ENCODE measurements around the gene DNAJC18. TPM values are rescaled to one million over a fixed set of nuclear protein-coding genes. Genes with fewer than 3 reads are reported as not detected.
"Not testable (repeated sequence)": the region's sequence is repeated elsewhere in the genome, so short reads cannot be mapped to it uniquely, and the experiment has no call there.

DNAJC18 gene
- total RNA-seq = 10 to 100 TPM in 5 of 8 experiments, 1 to 10 TPM in 3; 4.6 to 26.3 (median 20.5) TPM

- WGBS, 10 experiments = 0 to 100% (median 1%) methylated on average over 1 to 12 of the region's 49 CpGs; no CpG with 5 or more reads in 3 of the 10 experiments
Observed at GRCh38 chr5:139439013-139439903, at the start of gene DNAJC18. Gene DNAJC18, minus strand, starts transcription at chr5:139439525. Its CDS starts 80 bp downstream, at chr5:139439445.

GRCh38 chr5:139488260-139488659, 48.9 kb upstream of the DNAJC18 start:
- H3K4me3 ChIP-seq = no peak overlapping the region
- no peak overlapping the region for H3K27ac ChIP-seq
- ATAC-seq (replicated peaks in 6 of 8) = no peak
- H3K4me1 ChIP-seq (replicated peaks in 1 of 2) = peaks cover 5 to 6% of the 10 kb centered on the region in 2 donors
- WGBS, 10 experiments = 43 to 100% (median 75%) methylated on average over 1 to 2 of the region's 3 CpGs; no CpG with 5 or more reads in 5 of the 10 experiments
- in situ Hi-C loops (cut with MboI; ENCODE audit: low pct_unique_long_range_greater_than_20kb in 2 of 9, low sequenced_read_pairs in 9 of 9, unreplicated experiment in 9 of 9) = no loop called here

More at GRCh38 chr5:139439013-139439903, at the start of gene DNAJC18:
- H3K4me1 ChIP-seq (replicated peaks in 1 of 2) = peaks cover 15 to 17% of the 10 kb centered on the region in 2 donors
- in situ Hi-C loops (cut with MboI; ENCODE audit: low pct_unique_long_range_greater_than_20kb in 2 of 9, low sequenced_read_pairs in 9 of 9, unreplicated experiment in 9 of 9) = loop anchor here in 2 of 9 experiments (25.0 kb wide), 2 partner anchors 323 to 348 kb away; partner anchors contain the start of gene PSD2 (in 1 of the 2)
- peak within 1 kb of the TSS; percentile 83 to 90 for H3K27ac ChIP-seq
- H3K4me3 ChIP-seq = peak within 1 kb of the TSS; percentile 75 to 98 (median 95)
- ATAC-seq (replicated peaks in 6 of 8) = peak; percentile 95 to 99 (median 98)

- Histone ChIP-seq H3K4me1 (replicated peaks in 1 of 2) (peaks cover 5 to 6% of the 10 kb centered on the region in 2 donors), H3K4me3 (no peak overlapping the region), H3K27ac (no peak overlapping the region)
- WGBS, 10 experiments = 33 to 100% (median 81%) methylated on average over 1 to 4 of the region's 7 CpGs; no CpG with 5 or more reads in 3 of the 10 experiments
- in situ Hi-C loops (cut with MboI; ENCODE audit: low pct_unique_long_range_greater_than_20kb in 2 of 9, low sequenced_read_pairs in 9 of 9, unreplicated experiment in 9 of 9) = no loop called here
- peak in 5 of 8 experiments; percentile 52 to 71 (median 57) for ATAC-seq (replicated peaks in 6 of 8)
Observed at GRCh38 chr5:139486201-139486600, 46.9 kb upstream of the DNAJC18 start.

DNA sequence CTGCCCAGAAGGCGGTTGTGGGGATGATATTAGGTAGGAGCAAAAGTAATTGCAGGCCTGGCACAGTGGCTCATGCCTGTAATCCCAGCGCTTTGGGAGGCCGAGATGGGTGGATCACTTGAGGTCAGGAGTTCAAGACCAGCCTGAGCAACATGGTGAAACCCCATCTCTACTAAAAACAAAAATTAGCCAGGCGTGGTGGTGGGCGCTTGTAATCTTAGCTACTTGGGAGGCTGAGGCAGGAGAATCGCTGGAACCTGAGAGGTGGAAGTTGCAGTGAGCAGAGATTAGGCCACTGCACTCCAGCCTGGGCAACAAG, 43.5 kb upstream of the DNAJC18 start:
- H3K4me3 ChIP-seq; H3K4me1 ChIP-seq (replicated peaks in 1 of 2); ATAC-seq (replicated peaks in 6 of 8); H3K27ac ChIP-seq; in situ Hi-C loops (cut with MboI; ENCODE audit: low pct_unique_long_range_greater_than_20kb in 2 of 9, low sequenced_read_pairs in 9 of 9, unreplicated experiment in 9 of 9): not testable (repeated sequence)
- WGBS, 10 experiments = 0 to 100% (median 86%) methylated on average over 1 to 4 of the region's 6 CpGs; no CpG with 5 or more reads in 2 of the 10 experiments

- WGBS, 10 experiments = 0 to 93% (median 60%) methylated on average over 1 to 10 of the region's 19 CpGs; no CpG with 5 or more reads in 1 of the 10 experiments
- peak in 7 of 8 experiments; percentile 23 to 80 (median 46) for ATAC-seq (replicated peaks in 6 of 8)
- Histone ChIP-seq H3K4me3 (no peak within 1 kb of the TSS), H3K4me1 (replicated peaks in 1 of 2) (peaks cover 5 to 6% of the 10 kb centered on the region in 2 donors), H3K27ac (no peak within 1 kb of the TSS)
- in situ Hi-C loops (cut with MboI; ENCODE audit: low pct_unique_long_range_greater_than_20kb in 2 of 9, low sequenced_read_pairs in 9 of 9, unreplicated experiment in 9 of 9) = no loop called here
Observed at GRCh38 chr5:139482050-139482889, 42.9 kb upstream of the DNAJC18 start, which contains the start of gene STING1. Gene STING1, minus strand, starts transcription at chr5:139482758. Its CDS starts 1,054 bp downstream, at chr5:139481704.

GRCh38 chr5:139481580-139482049, 42.3 kb upstream of the DNAJC18 start:
- ATAC-seq (replicated peaks in 6 of 8) = peak in 3 of 8 experiments; percentile 6 to 11 (median 7)
- in situ Hi-C loops (cut with MboI; ENCODE audit: low pct_unique_long_range_greater_than_20kb in 2 of 9, low sequenced_read_pairs in 9 of 9, unreplicated experiment in 9 of 9) = no loop called here
- 0 to 100% (median 95%) methylated on average over 1 to 2 of the region's 5 CpGs; no CpG with 5 or more reads in 6 of the 10 experiments for WGBS, 10 experiments
- Histone ChIP-seq H3K27ac (no peak overlapping the region), H3K4me1 (replicated peaks in 1 of 2) (peaks cover 5 to 6% of the 10 kb centered on the region in 2 donors), H3K4me3 (no peak overlapping the region)

- H3K4me3 ChIP-seq = no peak overlapping the region
- H3K27ac ChIP-seq = no peak overlapping the region
- WGBS, 10 experiments = 43 to 100% (median 90%) methylated on average over 1 to 2 of the region's 12 CpGs; no CpG with 5 or more reads in 7 of the 10 experiments
- peaks cover 5 to 6% of the 10 kb centered on the region in 2 donors for H3K4me1 ChIP-seq (replicated peaks in 1 of 2)
- in situ Hi-C loops (cut with MboI; ENCODE audit: low pct_unique_long_range_greater_than_20kb in 2 of 9, low sequenced_read_pairs in 9 of 9, unreplicated experiment in 9 of 9) = no loop called here
- ATAC-seq (replicated peaks in 6 of 8) = peak in 2 of 8 experiments; percentile 1 to 9
Observed at GRCh38 chr5:139481122-139481533, 41.8 kb upstream of the DNAJC18 start.

DNA sequence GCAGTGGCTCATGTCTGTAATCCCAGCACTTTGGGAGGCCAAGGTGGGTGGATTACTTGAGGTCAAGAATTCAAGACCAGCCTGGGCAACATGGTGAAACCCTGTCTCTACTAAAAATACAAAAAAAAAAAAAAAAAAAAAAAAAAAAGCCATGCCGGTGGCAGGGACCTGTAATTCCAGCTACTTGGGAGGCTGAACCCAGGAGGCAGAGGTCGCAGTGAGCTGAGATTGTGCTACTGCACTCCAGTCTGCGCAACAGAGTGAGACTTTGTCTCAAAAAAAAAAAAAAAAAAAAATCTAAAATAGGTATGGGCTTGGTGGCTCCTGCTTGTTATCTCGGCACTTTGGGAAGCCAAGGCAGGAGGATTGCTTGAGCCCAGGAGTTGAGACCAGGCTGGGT, 40.4 kb upstream of the DNAJC18 start:
- in situ Hi-C loops (cut with MboI; ENCODE audit: low pct_unique_long_range_greater_than_20kb in 2 of 9, low sequenced_read_pairs in 9 of 9, unreplicated experiment in 9 of 9); H3K4me1 ChIP-seq (replicated peaks in 1 of 2); ATAC-seq (replicated peaks in 6 of 8); H3K4me3 ChIP-seq; H3K27ac ChIP-seq: not testable (repeated sequence)
- WGBS, 10 experiments = 50 to 100% (median 92%) methylated on average over 1 to 3 of the region's 4 CpGs

DNA sequence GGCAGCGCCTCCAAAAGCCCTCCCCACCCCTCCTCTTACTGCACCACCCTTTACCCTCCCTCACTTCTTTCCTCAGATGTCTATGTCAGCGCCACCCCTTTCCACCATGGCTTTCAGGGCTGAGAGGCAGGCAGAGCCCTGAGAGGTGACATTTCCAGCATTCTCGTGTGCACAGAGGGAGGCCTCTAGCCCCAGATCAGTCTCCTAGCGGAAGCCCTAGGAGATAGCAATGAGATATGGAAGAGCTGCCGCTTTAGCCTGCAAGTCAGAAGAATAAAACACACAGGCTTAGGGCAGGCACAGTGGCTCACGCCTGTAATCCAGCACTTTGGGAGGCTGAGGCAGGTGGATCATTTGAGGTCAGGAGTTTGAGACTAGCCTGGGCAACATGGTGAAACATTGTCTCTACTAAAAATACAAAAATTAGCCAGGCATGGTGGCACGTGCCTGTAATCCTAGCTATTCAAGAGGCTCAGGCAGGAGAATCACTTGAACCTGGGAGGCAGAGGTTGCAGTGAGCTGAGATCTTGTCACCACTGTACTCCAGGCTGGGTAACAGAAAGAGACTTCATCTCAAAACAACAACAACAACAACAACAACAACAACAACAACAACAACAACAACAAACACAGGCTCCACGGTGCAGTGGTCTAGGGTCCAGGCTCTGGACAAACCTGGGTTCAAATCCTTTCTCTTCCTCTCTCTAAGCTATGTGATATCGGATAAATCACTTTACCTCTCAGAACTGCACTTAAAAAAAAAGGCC, 39.5 kb upstream of the DNAJC18 start:
- H3K27ac ChIP-seq; H3K4me3 ChIP-seq; H3K4me1 ChIP-seq (replicated peaks in 1 of 2); in situ Hi-C loops (cut with MboI; ENCODE audit: low pct_unique_long_range_greater_than_20kb in 2 of 9, low sequenced_read_pairs in 9 of 9, unreplicated experiment in 9 of 9): not testable (repeated sequence)
- 60 to 100% (median 77%) methylated on average over 1 to 7 of the region's 9 CpGs; no CpG with 5 or more reads in 2 of the 10 experiments for WGBS, 10 experiments
- ATAC-seq (replicated peaks in 6 of 8) = peak in 4 of 8 experiments; percentile 23 to 46 (median 36)

GRCh38 chr5:139475865-139476617, 36.7 kb upstream of the DNAJC18 start:
- in situ Hi-C loops (cut with MboI; ENCODE audit: low pct_unique_long_range_greater_than_20kb in 2 of 9, low sequenced_read_pairs in 9 of 9, unreplicated experiment in 9 of 9) = no loop called here

More at GRCh38 chr5:139475865-139476617, 36.7 kb upstream of the DNAJC18 start:
- Histone ChIP-seq H3K4me1 (replicated peaks in 1 of 2) (peaks cover 0 to 15% of the 10 kb centered on the region in 2 donors), H3K27ac (no peak overlapping the region), H3K4me3 (no peak overlapping the region)
- WGBS, 10 experiments = 60 to 100% (median 94%) methylated on average over 1 to 8 of the region's 13 CpGs; no CpG with 5 or more reads in 4 of the 10 experiments
- no peak for ATAC-seq (replicated peaks in 6 of 8)
